Measurements from ENCODE around the gene TAS1R3.
A peak's percentile ranks its signal among the peaks of the same experiment; 100 is the strongest.

Gene TAS1R3

GRCh38 chr1:1296070-1297061, 34.7 kb upstream of the TAS1R3 start:
- no peak for FAIRE-seq
- no peak for TF ChIP-seq CTCF (IDR thresholded peaks at IDR 0.05; ENCODE audit: insufficient read depth, missing control alignments)
- DNase-seq (ENCODE audit: insufficient read length, low spot score), result no peak

GRCh38 chr1:1297802-1298424, 33.2 kb upstream of the TAS1R3 start:
- no peak for TF ChIP-seq CTCF (IDR thresholded peaks at IDR 0.05; ENCODE audit: insufficient read depth, missing control alignments)
- DNase-seq (ENCODE audit: insufficient read length, low spot score) (no peak), FAIRE-seq (no peak)

GRCh38 chr1:1298861-1299685, 32.0 kb upstream of the TAS1R3 start:
- FAIRE-seq, result no peak
- no peak for DNase-seq (ENCODE audit: insufficient read length, low spot score)
- no peak for TF ChIP-seq CTCF (IDR thresholded peaks at IDR 0.05; ENCODE audit: insufficient read depth, missing control alignments)

GRCh38 chr1:1299686-1300351, 31.3 kb upstream of the TAS1R3 start:
- DNase-seq (ENCODE audit: insufficient read length, low spot score), result no peak
- TF ChIP-seq CTCF (IDR thresholded peaks at IDR 0.05; ENCODE audit: insufficient read depth, missing control alignments), result peak; percentile 17
- FAIRE-seq, result no peak

- TF ChIP-seq CTCF (IDR thresholded peaks at IDR 0.05; ENCODE audit: insufficient read depth, missing control alignments), result no peak
- DNase-seq (ENCODE audit: insufficient read length, low spot score) (no peak), FAIRE-seq (no peak)
These were observed 30.7 kb upstream of the TAS1R3 start for GRCh38 chr1:1300352-1300739.

- TF ChIP-seq CTCF (IDR thresholded peaks at IDR 0.05; ENCODE audit: insufficient read depth, missing control alignments), result peak; percentile 38
- no peak for FAIRE-seq
- DNase-seq (ENCODE audit: insufficient read length, low spot score), result no peak
These were observed 29.1 kb upstream of the TAS1R3 start for GRCh38 chr1:1302006-1302430.

All from D721Med (cell line).